Activated T-helper 2 cell treated with anti-CD3 and anti-CD28 coated beads, Interferon-gamma antibody, Interleukin-2, Interleukin-4, amounts not matched to agents 10 μg/mL and 5 μg/mL and 100 μg/mL, durations not matched to agents 14 hours and 24 hours and 36 hours (primary cell): ENCODE results near the gene TIMP3. TPM values are rescaled to one million over a fixed set of nuclear protein-coding genes. Genes with fewer than 3 reads are reported as not detected.
"Not testable (repeated sequence)": the region's sequence is repeated elsewhere in the genome, so short reads cannot be mapped to it uniquely, and the experiment has no call there.

ENCODE experiments used
- DNase-seq: peaks from one replicate; pipeline ENCODE4 v3.0.0; 2021; ENCODE audit warnings: low spot score
- H3K27ac Mint-ChIP-seq: one replicate; pipeline ENCODE4 v1.8.0; 2021; ENCODE audit warnings: mixed read lengths
- H3K27me3 Mint-ChIP-seq: one replicate; pipeline ENCODE4 v1.8.0; 2021; ENCODE audit warnings: low read depth, mixed read lengths
- H3K36me3 Mint-ChIP-seq: one replicate; pipeline ENCODE4 v1.8.0; 2021; ENCODE audit warnings: low read depth, mixed read lengths
- H3K4me1 Mint-ChIP-seq: one replicate; pipeline ENCODE4 v1.8.0; 2021; ENCODE audit warnings: low read depth, mixed read lengths
- H3K4me3 Mint-ChIP-seq: one replicate; pipeline ENCODE4 v1.8.0; 2021; ENCODE audit warnings: low read depth, mild to moderate bottlenecking, moderate library complexity, mixed read lengths
- H3K9me3 Mint-ChIP-seq: one replicate; pipeline ENCODE4 v1.8.0; 2021; ENCODE audit warnings: mixed read lengths
- intact Hi-C: fragments of 100-400 bp; cut with micrococcal nuclease; formaldehyde crosslinking; loops from one replicate; pipeline ENCODE4 v1.15.1; 2023
- total RNA-seq: library from RNA; stranded (reverse); gene quantifications from 2 replicates; pipeline ENCODE4 v1.2.3, GENCODE V29; 2022

The TIMP3 gene
- total RNA-seq, 1 donor from 2014 or later, result 0.05 TPM

GRCh38 chr22:32861330-32861729 is 59.8 kb downstream of the TIMP3 start:
- Mint-ChIP-seq H3K27me3 (no peaks in the 10 kb centered on the region), H3K36me3 (no peaks in the 10 kb centered on the region)
- intact Hi-C loops, result no loop called here

DNA sequence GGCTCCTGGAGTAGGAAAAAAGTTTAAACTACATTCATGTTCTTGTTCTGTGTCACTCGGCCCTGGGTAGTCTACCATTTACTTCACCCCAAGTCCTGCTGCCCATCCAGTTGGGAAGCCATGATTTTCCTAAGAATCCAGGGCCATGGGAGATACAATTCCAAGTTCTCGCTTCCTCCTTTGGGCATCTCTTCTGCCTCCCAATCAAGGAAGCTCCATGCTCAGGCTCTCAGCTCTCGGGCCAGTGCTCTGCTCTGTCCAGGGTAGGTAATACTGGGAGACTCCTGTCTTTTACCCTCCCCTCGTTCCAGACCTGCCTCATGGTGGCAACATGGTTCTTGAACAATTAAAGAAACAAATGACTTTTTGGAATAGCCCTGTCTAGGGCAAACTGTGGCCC is 60.6 kb downstream of the TIMP3 start:
- Mint-ChIP-seq H3K9me3 (no peaks in the 10 kb centered on the region), H3K27me3 (no peaks in the 10 kb centered on the region), H3K4me1 (no peaks in the 10 kb centered on the region), H3K4me3 (no peak overlapping the region), H3K27ac (no peak overlapping the region), H3K36me3 (no peaks in the 10 kb centered on the region)
- intact Hi-C loops, result no loop called here
- no peak for DNase-seq

More at GRCh38 chr22:32861330-32861729, 59.8 kb downstream of the TIMP3 start:
- Mint-ChIP-seq H3K27ac (no peak overlapping the region), H3K4me1 (no peaks in the 10 kb centered on the region), H3K9me3 (no peaks in the 10 kb centered on the region), H3K4me3 (no peak overlapping the region)
- no peak for DNase-seq

DNA sequence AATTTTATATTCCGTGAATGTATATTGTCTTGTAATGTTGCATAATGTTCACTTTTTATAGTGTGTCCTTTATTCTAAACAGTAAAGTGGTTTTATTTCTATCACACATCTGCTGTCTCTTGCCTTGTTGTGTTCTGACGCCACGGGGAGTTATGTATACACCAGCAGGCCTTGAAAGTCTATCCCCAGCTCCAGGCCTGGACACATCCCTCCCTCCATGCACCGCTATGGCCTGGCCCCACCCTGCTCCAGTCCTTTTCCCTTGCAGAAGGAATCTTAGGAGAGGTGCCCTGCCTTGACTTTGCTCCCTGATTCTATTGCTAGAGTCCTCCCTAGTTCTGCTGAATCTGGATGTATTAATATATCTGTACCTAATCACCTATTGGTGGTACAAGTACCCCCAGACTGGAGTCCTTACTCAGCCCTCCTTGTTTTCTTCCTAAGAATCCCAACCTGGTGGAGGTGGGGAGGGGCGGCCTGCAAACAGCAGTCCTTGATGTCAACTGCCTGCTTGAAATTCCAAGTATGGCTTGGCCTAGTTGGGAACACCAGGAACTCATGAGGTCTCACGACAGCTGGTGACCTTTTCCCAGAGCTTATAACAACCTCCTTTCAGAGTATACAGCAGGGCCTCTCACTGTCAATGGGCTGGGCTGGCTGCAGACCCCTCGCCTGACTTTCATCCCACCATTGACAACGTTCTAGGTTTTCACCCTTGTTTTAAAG is 61.6 kb downstream of the TIMP3 start:
- no peaks in the 10 kb centered on the region for H3K9me3 Mint-ChIP-seq
- no peak overlapping the region for H3K4me3 Mint-ChIP-seq
- H3K27ac Mint-ChIP-seq, result no peak overlapping the region
- intact Hi-C loops, result no loop called here
- no peaks in the 10 kb centered on the region for H3K4me1 Mint-ChIP-seq
- H3K27me3 Mint-ChIP-seq, result no peaks in the 10 kb centered on the region
- H3K36me3 Mint-ChIP-seq, result no peaks in the 10 kb centered on the region
- no peak for DNase-seq

GRCh38 chr22:32864041-32864440 is 62.5 kb downstream of the TIMP3 start:
- Mint-ChIP-seq H3K4me3 (no peak overlapping the region), H3K27me3 (no peaks in the 10 kb centered on the region), H3K27ac (no peak overlapping the region), H3K4me1 (no peaks in the 10 kb centered on the region), H3K9me3 (no peaks in the 10 kb centered on the region), H3K36me3 (no peaks in the 10 kb centered on the region)
- intact Hi-C loops, result no loop called here
- DNase-seq, result no peak

DNA sequence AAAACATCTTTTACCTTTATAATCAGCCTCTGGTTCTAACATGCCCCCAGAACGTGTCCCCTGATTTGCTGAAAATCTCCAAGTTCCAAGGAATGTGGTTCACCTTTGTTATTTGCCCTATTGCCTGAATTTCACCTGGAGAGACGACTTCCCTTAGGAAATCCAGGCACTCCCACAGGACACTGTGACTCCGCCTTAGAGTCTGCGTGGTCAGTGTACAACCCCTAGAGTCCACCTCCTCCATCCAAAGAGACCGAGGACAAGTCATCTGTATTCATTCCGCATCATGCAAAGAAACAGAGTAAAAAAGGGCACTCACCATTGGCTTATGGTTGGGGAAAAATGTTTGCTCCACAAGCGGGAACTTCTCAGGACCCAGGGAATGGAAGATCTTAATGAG is 63.1 kb downstream of the TIMP3 start:
- Mint-ChIP-seq H3K4me1 (no peaks in the 10 kb centered on the region), H3K27ac (no peak overlapping the region), H3K36me3 (no peaks in the 10 kb centered on the region), H3K27me3 (no peaks in the 10 kb centered on the region), H3K4me3 (no peak overlapping the region), H3K9me3 (no peaks in the 10 kb centered on the region)
- DNase-seq, result no peak
- intact Hi-C loops, result no loop called here

GRCh38 chr22:32866953-32867352 is 65.4 kb downstream of the TIMP3 start:
- H3K36me3 Mint-ChIP-seq, result no peaks in the 10 kb centered on the region
- no peaks in the 10 kb centered on the region for H3K9me3 Mint-ChIP-seq
- DNase-seq, result no peak
- H3K27ac Mint-ChIP-seq, result no peak overlapping the region
- intact Hi-C loops, result no loop called here
- no peak overlapping the region for H3K4me3 Mint-ChIP-seq
- H3K4me1 Mint-ChIP-seq, result no peaks in the 10 kb centered on the region
- no peaks in the 10 kb centered on the region for H3K27me3 Mint-ChIP-seq

- intact Hi-C loops, result no loop called here
- no peak for DNase-seq
- H3K36me3 Mint-ChIP-seq, result no peaks in the 10 kb centered on the region
- H3K27ac Mint-ChIP-seq, result no peak overlapping the region
- no peak overlapping the region for H3K4me3 Mint-ChIP-seq
- H3K9me3 Mint-ChIP-seq, result no peaks in the 10 kb centered on the region
- H3K27me3 Mint-ChIP-seq, result no peaks in the 10 kb centered on the region
- no peaks in the 10 kb centered on the region for H3K4me1 Mint-ChIP-seq
Observed at GRCh38 chr22:32868946-32869345, 67.4 kb downstream of the TIMP3 start.

- Mint-ChIP-seq H3K27me3 (no peaks in the 10 kb centered on the region), H3K4me1 (no peaks in the 10 kb centered on the region), H3K4me3 (no peak overlapping the region), H3K9me3 (no peaks in the 10 kb centered on the region), H3K27ac (no peak overlapping the region), H3K36me3 (no peaks in the 10 kb centered on the region)
- intact Hi-C loops, result no loop called here
- DNase-seq, result no peak
Observed at GRCh38 chr22:32870474-32870873, 69.0 kb downstream of the TIMP3 start.

- H3K27ac Mint-ChIP-seq, H3K36me3 Mint-ChIP-seq, H3K4me3 Mint-ChIP-seq, H3K4me1 Mint-ChIP-seq, H3K27me3 Mint-ChIP-seq, DNase-seq, intact Hi-C loops, H3K9me3 Mint-ChIP-seq: not testable (repeated sequence)
Observed at GRCh38 chr22:32873604-32874003, 72.1 kb downstream of the TIMP3 start.

GRCh38 chr22:32874385-32874784 is 72.9 kb downstream of the TIMP3 start:
- no peaks in the 10 kb centered on the region for H3K4me1 Mint-ChIP-seq
- DNase-seq, result no peak
- no peaks in the 10 kb centered on the region for H3K36me3 Mint-ChIP-seq
- no peak overlapping the region for H3K4me3 Mint-ChIP-seq
- H3K9me3 Mint-ChIP-seq, result no peaks in the 10 kb centered on the region
- H3K27me3 Mint-ChIP-seq, result no peaks in the 10 kb centered on the region
- intact Hi-C loops, result no loop called here
- H3K27ac Mint-ChIP-seq, result no peak overlapping the region

DNA sequence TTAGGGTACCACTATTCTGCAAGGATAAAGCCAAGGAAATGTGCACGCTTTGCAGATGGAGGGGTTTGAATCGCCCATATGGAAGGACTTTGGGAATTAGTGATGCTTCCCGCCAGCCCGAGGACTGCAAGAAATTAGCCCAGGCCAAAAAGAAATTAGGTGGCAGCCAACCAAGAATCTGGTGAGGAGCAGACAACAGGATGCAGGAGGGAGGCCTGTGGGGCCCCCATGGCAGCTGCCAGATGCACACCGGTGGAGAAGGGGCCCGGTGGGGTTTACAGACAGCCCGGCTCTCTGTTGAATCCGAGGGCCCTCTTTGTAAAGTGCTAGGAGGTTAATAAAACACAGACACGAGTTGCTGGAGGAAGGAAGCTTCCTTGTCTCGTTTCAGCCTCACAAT is 73.5 kb downstream of the TIMP3 start:
- Mint-ChIP-seq H3K27ac (no peak overlapping the region), H3K9me3 (no peaks in the 10 kb centered on the region), H3K27me3 (no peaks in the 10 kb centered on the region), H3K36me3 (no peaks in the 10 kb centered on the region), H3K4me3 (no peak overlapping the region), H3K4me1 (no peaks in the 10 kb centered on the region)
- intact Hi-C loops, result no loop called here
- DNase-seq, result no peak

GRCh38 chr22:32876516-32876915 is 75.0 kb downstream of the TIMP3 start:
- no peak overlapping the region for H3K27ac Mint-ChIP-seq
- no peaks in the 10 kb centered on the region for H3K27me3 Mint-ChIP-seq
- H3K4me3 Mint-ChIP-seq, result no peak overlapping the region
- no peaks in the 10 kb centered on the region for H3K36me3 Mint-ChIP-seq
- intact Hi-C loops, result no loop called here
- peaks cover 1% of the 10 kb centered on the region for H3K4me1 Mint-ChIP-seq
- DNase-seq, result no peak
- no peaks in the 10 kb centered on the region for H3K9me3 Mint-ChIP-seq

DNA sequence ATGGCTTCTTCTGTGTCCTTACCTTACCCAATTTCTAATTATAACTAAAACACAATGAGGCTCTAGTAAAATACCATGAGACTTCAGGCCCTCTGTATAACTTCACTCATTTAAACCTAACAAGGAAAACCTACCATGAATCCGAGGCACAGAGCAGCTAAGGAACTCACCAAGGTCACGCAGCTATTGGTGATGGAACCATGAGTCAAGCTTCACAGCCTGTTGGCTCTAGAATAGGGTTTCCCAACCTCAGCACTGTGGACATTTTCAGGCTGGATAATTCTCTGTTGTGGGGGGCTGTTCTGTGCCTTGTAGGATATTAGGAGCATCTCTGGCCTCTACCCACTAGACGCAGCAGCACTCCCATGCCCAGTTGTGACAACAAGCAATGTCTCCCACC is 75.7 kb downstream of the TIMP3 start:
- Mint-ChIP-seq H3K27ac (no peak overlapping the region), H3K4me1 (peaks cover 1% of the 10 kb centered on the region), H3K4me3 (no peak overlapping the region), H3K36me3 (no peaks in the 10 kb centered on the region), H3K27me3 (no peaks in the 10 kb centered on the region), H3K9me3 (no peaks in the 10 kb centered on the region)
- intact Hi-C loops, result no loop called here
- no peak for DNase-seq

- Mint-ChIP-seq H3K27ac (no peak overlapping the region), H3K27me3 (peaks cover 3% of the 10 kb centered on the region), H3K4me1 (peaks cover 1% of the 10 kb centered on the region), H3K9me3 (no peaks in the 10 kb centered on the region), H3K4me3 (no peak overlapping the region), H3K36me3 (no peaks in the 10 kb centered on the region)
- intact Hi-C loops, result no loop called here
- no peak for DNase-seq
Observed at GRCh38 chr22:32879550-32879949, 78.0 kb downstream of the TIMP3 start.
